Retinal pigment epithelial cell (primary cell): Measurements from ENCODE around the gene ZNF598.

Experiments used
- DNase-seq: peaks from one replicate; pipeline ENCODE4 v3.0.0-alpha.2; 2010; ENCODE audit warnings: low read depth
- H3K4me3 ChIP-seq: 2 replicates; pipeline ENCODE4 v1.5.1; 2011; ENCODE audit warnings: mild to moderate bottlenecking, low read length, control low read depth, moderate library complexity
- CTCF ChIP-seq: conservative IDR thresholded peaks from 2 replicates; pipeline ENCODE4 v1.5.1; 2011; ENCODE audit warnings: low read depth, low read length, control low read depth, inconsistent platforms

ZNF598 gene

GRCh38 chr16:2045965-2046892, 36.6 kb upstream of the ZNF598 start:
- H3K4me3 ChIP-seq = no peak overlapping the region
- DNase-seq = no peak
- TF ChIP-seq CTCF = no peak

GRCh38 chr16:2044541-2044940, 34.9 kb upstream of the ZNF598 start:
- TF ChIP-seq CTCF = no peak
- H3K4me3 ChIP-seq = no peak overlapping the region
- DNase-seq = no peak

GRCh38 chr16:2043667-2044451, 34.2 kb upstream of the ZNF598 start:
- no peak overlapping the region for H3K4me3 ChIP-seq
- DNase-seq = no peak
- TF ChIP-seq CTCF = no peak

GRCh38 chr16:2042986-2043666, 33.5 kb upstream of the ZNF598 start:
- no peak for TF ChIP-seq CTCF
- no peak overlapping the region for H3K4me3 ChIP-seq
- no peak for DNase-seq

- TF ChIP-seq CTCF = no peak
- no peak overlapping the region for H3K4me3 ChIP-seq
- no peak for DNase-seq
These were observed 32.8 kb upstream of the ZNF598 start for GRCh38 chr16:2042171-2042985.

GRCh38 chr16:2040787-2041522, 31.3 kb upstream of the ZNF598 start:
- no peak for DNase-seq
- H3K4me3 ChIP-seq = no peak overlapping the region
- no peak for TF ChIP-seq CTCF
